ENCODE measurements around the gene RCOR2.
"Not testable (repeated sequence)": the region's sequence is repeated elsewhere in the genome, so short reads cannot be mapped to it uniquely, and the experiment has no call there.

The RCOR2 gene

DNA sequence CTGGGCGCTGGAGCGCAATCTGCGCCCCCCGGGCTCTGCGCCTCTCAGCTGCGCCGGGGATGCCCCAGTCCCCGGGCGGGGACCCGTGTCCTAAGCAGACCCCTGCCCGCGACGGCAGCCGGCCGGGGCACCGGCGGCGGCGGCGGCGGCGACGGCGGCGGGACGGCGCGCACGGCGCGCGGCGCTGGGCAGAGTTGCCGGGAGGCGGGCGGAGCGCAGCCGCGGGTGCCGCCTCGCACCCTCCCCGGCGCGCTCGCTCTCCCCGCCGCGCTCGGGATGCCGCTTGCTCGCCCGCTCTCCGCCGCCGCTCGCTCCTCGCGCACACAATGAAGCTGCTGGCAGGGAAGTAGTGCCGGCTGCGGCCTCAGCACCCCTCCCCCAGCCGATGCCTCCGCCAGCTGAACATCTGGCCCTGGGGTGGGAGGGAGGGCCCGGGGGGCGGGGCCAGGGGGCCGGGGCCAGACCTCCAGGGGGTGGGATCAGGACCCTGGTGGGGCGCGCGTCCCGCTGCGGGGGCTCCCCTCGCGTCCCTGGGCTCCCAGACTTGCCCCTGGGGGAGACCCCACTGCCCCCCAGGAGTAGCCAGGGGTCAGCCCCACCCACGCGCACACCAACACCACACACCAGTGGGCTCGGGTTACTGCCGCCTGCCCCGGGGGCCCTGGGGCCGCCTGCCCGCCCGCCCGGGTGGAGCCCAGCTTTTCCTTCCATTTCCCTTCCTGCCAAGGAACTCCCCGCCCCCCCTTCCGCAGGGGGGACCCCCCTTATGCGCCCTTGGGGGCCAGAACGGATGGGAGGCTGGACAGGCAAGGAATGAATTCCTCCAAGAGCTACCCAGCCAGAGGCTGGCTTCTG, at the start of gene RCOR2:
TSS of gene RCOR2 (minus strand) at position 328 of the 855 bp plus-strand sequence. CDS start 708 bp downstream, outside the sequence.
- no peaks in the 10 kb centered on the region for H3K9me3 Mint-ChIP-seq
- peaks cover 7% of the 10 kb centered on the region for H3K36me3 Mint-ChIP-seq (ENCODE audit: low read depth)
- peak within 1 kb of the TSS; percentile 89 to 91 (median 90) for H3K4me3 Mint-ChIP-seq
- no peaks in the 10 kb centered on the region for H3K27me3 Mint-ChIP-seq (ENCODE audit: low read depth)
- peaks cover 25% of the 10 kb centered on the region for H3K4me1 Mint-ChIP-seq
- TF ChIP-seq, protein P1, sequence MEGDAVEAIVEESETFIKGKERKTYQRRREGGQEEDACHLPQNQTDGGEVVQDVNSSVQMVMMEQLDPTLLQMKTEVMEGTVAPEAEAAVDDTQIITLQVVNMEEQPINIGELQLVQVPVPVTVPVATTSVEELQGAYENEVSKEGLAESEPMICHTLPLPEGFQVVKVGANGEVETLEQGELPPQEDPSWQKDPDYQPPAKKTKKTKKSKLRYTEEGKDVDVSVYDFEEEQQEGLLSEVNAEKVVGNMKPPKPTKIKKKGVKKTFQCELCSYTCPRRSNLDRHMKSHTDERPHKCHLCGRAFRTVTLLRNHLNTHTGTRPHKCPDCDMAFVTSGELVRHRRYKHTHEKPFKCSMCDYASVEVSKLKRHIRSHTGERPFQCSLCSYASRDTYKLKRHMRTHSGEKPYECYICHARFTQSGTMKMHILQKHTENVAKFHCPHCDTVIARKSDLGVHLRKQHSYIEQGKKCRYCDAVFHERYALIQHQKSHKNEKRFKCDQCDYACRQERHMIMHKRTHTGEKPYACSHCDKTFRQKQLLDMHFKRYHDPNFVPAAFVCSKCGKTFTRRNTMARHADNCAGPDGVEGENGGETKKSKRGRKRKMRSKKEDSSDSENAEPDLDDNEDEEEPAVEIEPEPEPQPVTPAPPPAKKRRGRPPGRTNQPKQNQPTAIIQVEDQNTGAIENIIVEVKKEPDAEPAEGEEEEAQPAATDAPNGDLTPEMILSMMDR (IDR thresholded peaks at IDR 0.05; ENCODE audit: unreplicated experiment in 3 of 3) = no peak
- H3K27ac Mint-ChIP-seq = peak within 1 kb of the TSS; percentile 53 to 87 (median 87)

DNA sequence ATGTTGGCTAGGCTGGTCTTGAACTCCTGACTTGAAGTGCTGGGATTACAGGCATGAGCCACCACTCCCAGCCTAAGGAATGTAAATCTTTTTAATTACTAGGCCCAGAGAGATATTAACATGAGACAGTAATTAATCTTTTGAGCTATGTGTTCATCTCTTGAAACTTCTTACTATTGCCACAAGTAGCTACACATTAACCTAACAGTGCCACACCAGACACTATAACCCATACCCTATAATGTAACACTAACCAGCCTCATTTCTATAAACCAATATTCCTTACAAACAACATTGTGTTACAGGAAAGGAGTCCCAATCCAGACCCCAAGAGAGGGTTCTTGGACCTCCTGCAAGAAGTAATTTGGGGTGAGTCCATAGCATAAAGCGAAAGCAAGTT, 49.5 kb upstream of the RCOR2 start:
- Mint-ChIP-seq H3K36me3 (ENCODE audit: low read depth) (no peaks in the 10 kb centered on the region), H3K4me1 (peaks cover 7% of the 10 kb centered on the region), H3K27me3 (ENCODE audit: low read depth) (no peaks in the 10 kb centered on the region), H3K9me3 (no peaks in the 10 kb centered on the region), H3K27ac (peak overlapping the region in 1 of 3 experiments; percentile 21), H3K4me3 (no peak overlapping the region)
- TF ChIP-seq, protein P1 (IDR thresholded peaks at IDR 0.05; ENCODE audit: unreplicated experiment in 3 of 3) = no peak

DNA sequence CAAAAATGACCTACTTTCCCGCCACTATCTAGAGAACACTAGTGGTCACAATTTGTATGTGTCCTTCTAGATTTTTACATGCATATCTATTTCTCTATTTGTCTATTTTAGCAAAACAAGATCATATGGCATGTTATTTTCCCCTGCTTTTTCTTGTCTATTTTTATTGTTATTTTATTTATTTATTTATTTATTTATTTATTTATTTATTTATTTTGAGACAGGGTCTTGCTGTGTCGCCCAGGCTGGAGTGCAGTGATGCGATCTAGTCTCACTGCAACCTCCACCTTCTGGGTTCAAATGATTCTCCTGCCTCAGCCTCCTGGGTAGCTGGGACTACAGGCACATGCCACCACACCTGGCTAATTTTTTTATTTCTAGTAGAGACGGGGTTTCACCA, 46.9 kb upstream of the RCOR2 start:
- not testable (repeated sequence) for H3K9me3 Mint-ChIP-seq; H3K4me1 Mint-ChIP-seq; H3K4me3 Mint-ChIP-seq; H3K27ac Mint-ChIP-seq; H3K36me3 Mint-ChIP-seq (ENCODE audit: low read depth); H3K27me3 Mint-ChIP-seq (ENCODE audit: low read depth)

DNA sequence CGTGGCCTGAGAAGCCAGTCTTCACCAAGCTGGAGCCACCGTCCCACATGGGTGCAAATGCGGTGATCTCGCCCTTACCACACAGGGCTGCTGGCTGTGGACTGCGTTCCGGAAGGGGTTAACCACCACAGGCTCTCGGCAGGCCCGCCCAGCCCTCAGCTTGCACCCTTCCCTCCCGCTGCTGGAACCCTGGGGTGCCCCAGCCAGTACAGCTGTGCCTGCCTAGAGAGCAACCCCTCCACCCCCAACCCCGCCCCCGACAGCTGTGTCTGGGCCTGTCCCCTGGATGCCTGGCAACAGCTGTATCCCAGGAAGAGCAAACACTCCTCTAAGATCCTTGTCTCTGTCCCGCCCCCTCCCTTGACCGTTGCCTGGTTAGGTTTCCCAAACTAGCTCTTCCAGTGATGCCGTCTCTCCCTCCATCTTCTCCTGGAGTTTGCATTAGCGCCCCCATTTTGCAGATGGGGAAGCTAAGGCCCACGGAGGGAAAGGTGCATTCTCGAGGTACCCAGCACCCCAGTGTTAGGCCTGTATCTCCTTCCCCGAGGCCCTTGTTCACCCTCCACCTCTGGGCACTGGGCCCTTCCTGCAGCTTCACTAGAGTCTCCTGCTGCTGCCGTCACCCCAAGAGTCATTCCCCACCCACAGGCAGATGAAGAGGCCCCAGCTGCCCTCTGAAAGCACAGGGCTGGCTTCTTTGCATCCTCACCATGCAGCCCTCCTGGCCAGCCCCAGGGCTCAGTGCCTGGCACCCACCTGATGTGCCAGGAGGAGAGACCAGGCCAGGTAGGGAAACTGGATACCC, 44.8 kb upstream of the RCOR2 start:
- peaks cover 7% of the 10 kb centered on the region for H3K4me1 Mint-ChIP-seq
- H3K27ac Mint-ChIP-seq = peak overlapping the region in 1 of 3 experiments; percentile 27

DNA sequence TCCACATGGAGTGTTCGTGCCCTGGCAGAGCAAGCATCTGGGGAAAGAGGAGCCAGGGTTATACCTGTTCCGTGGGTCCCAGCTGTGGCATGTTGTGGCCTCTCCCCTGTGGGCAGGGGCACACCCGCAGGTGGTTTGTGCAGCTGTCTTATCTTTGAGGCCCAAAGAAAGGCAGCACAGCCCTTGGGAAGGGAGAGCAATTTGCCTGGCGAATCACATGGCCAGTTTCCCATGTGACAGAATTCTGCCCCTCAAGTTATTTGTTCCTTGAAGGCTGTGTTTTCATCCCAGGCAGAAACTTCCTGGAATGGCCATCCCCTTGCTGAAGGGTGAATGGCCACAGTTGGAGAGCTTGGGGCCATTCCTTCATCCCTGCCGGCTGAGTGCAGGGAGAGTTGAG, 41.0 kb upstream of the RCOR2 start:
- Mint-ChIP-seq H3K27me3 (ENCODE audit: low read depth) (no peaks in the 10 kb centered on the region), H3K9me3 (no peaks in the 10 kb centered on the region), H3K4me3 (no peak overlapping the region), H3K27ac (peak overlapping the region in 1 of 3 experiments; percentile 38), H3K36me3 (ENCODE audit: low read depth) (peaks cover 33% of the 10 kb centered on the region), H3K4me1 (peaks cover 7% of the 10 kb centered on the region)
- TF ChIP-seq, protein P1 (IDR thresholded peaks at IDR 0.05; ENCODE audit: unreplicated experiment in 3 of 3) = no peak

More for the DNA sequence above, 44.8 kb upstream of the RCOR2 start:
- no peaks in the 10 kb centered on the region for H3K27me3 Mint-ChIP-seq (ENCODE audit: low read depth)
- TF ChIP-seq, protein P1 (IDR thresholded peaks at IDR 0.05; ENCODE audit: unreplicated experiment in 3 of 3) = no peak
- H3K36me3 Mint-ChIP-seq (ENCODE audit: low read depth) = no peaks in the 10 kb centered on the region
- H3K9me3 Mint-ChIP-seq = no peaks in the 10 kb centered on the region
- no peak overlapping the region for H3K4me3 Mint-ChIP-seq

DNA sequence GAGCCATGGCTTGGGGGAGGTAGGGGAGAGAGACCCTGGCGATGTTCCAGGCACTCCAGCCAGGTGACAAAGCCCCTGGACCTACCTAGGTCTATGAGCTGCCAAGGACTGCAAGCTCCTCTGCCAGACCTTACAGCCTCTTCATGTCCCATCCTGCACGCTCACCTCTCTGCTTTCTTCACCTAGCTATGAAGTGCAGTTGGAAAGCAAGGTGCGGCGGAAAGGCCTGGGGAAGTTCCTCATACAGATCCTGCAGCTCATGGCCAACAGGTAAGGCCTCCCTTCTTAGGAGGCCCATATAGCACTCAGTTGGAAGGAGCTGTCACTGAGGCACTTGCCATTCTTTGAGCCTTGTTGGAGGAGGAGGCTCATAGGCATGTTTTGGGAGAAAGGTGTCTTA, 35.6 kb upstream of the RCOR2 start:
- H3K9me3 Mint-ChIP-seq = no peaks in the 10 kb centered on the region
- TF ChIP-seq, protein P1 (IDR thresholded peaks at IDR 0.05; ENCODE audit: unreplicated experiment in 3 of 3) = no peak
- no peaks in the 10 kb centered on the region for H3K27me3 Mint-ChIP-seq (ENCODE audit: low read depth)

More for the DNA sequence above, 35.6 kb upstream of the RCOR2 start:
- Mint-ChIP-seq H3K4me1 (no peaks in the 10 kb centered on the region), H3K4me3 (no peak overlapping the region), H3K36me3 (ENCODE audit: low read depth) (peaks cover 54% of the 10 kb centered on the region), H3K27ac (no peak overlapping the region)
